ENCODE data around the gene PAPOLG.

PAPOLG gene

GRCh38 chr2:60756097-60757087, at the start of gene PAPOLG:
TSS of gene PAPOLG (plus strand) at chr2:60756268. CDS start at chr2:60756479, 211 bp downstream.
- peak; percentile 89 for DNase-seq

GRCh38 chr2:60707750-60708371, 48.2 kb upstream of the PAPOLG start:
- DNase-seq: peak; percentile 23

GRCh38 chr2:60708630-60709320, 47.3 kb upstream of the PAPOLG start:
- no peak for DNase-seq

GRCh38 chr2:60710707-60711106, 45.4 kb upstream of the PAPOLG start:
- no peak for DNase-seq

- no peak for DNase-seq
Observed at GRCh38 chr2:60715561-60715960, 40.5 kb upstream of the PAPOLG start.

GRCh38 chr2:60717691-60718090, 38.4 kb upstream of the PAPOLG start:
- no peak for DNase-seq

- DNase-seq: no peak
Observed at GRCh38 chr2:60719331-60719730, 36.7 kb upstream of the PAPOLG start.

- no peak for DNase-seq
Observed at GRCh38 chr2:60725466-60725865, 30.6 kb upstream of the PAPOLG start.

- no peak for DNase-seq
Observed at GRCh38 chr2:60728855-60729254, 27.2 kb upstream of the PAPOLG start.

GRCh38 chr2:60735496-60736250, 20.4 kb upstream of the PAPOLG start:
- DNase-seq: peak; percentile 22

- no peak for DNase-seq
Observed at GRCh38 chr2:60738679-60739078, 17.4 kb upstream of the PAPOLG start.

- DNase-seq: no peak
Observed at GRCh38 chr2:60739156-60739555, 16.9 kb upstream of the PAPOLG start.

GRCh38 chr2:60741576-60741975, 14.5 kb upstream of the PAPOLG start:
- no peak for DNase-seq

- DNase-seq: no peak
Observed at GRCh38 chr2:60742419-60742818, 13.6 kb upstream of the PAPOLG start.

- no peak for DNase-seq
Observed at GRCh38 chr2:60745330-60745729, 10.7 kb upstream of the PAPOLG start.

- DNase-seq: no peak
Observed at GRCh38 chr2:60745761-60746160, 10.3 kb upstream of the PAPOLG start.

- DNase-seq: peak; percentile 49
Observed at GRCh38 chr2:60746318-60746717, 9.8 kb upstream of the PAPOLG start.

- DNase-seq: peak; percentile 96
Observed at GRCh38 chr2:60759654-60760053, 3.6 kb downstream of the PAPOLG start.

GRCh38 chr2:60764736-60765534, 8.9 kb downstream of the PAPOLG start:
- DNase-seq: no peak

GRCh38 chr2:60766283-60766682, 10.2 kb downstream of the PAPOLG start:
- DNase-seq: no peak

GRCh38 chr2:60771508-60771907, 15.4 kb downstream of the PAPOLG start:
- no peak for DNase-seq
